ENCODE results near the gene TRNT1. TPM values are rescaled to one million over a fixed set of nuclear protein-coding genes. Genes with fewer than 3 reads are reported as not detected.
A peak's percentile ranks its signal among the peaks of the same experiment; 100 is the strongest.

TRNT1 gene
- total RNA-seq, 3 donors from 2014 or later, result 21.5 to 25.1 (median 24.3) TPM

GRCh38 chr3:3133500-3133899 lies 6.8 kb downstream of the TRNT1 start:
- H3K4me3 ChIP-seq, result no peak overlapping the region
- ATAC-seq (no peak), DNase-seq (no peak)
- H3K4me1 ChIP-seq (ENCODE audit: low read depth), result peaks cover 17% of the 10 kb centered on the region
- intact Hi-C loops (cut with DNase I, micrococcal nuclease), result no loop called here
- H3K9me3 ChIP-seq, result no peaks in the 10 kb centered on the region
- H3K36me3 ChIP-seq (ENCODE audit: low read depth), result no peaks in the 10 kb centered on the region
- TF ChIP-seq CTCF (IDR thresholded peaks at IDR 0.05), result no peak

GRCh38 chr3:3134750-3135448 lies 8.2 kb downstream of the TRNT1 start:
- Histone ChIP-seq H3K4me1 (ENCODE audit: low read depth) (peaks cover 17% of the 10 kb centered on the region), H3K36me3 (ENCODE audit: low read depth) (no peaks in the 10 kb centered on the region), H3K4me3 (no peak overlapping the region), H3K9me3 (no peaks in the 10 kb centered on the region)
- no peak for TF ChIP-seq CTCF (IDR thresholded peaks at IDR 0.05)
- DNase-seq (no peak), ATAC-seq (peak; percentile 56)
- intact Hi-C loops (cut with DNase I, micrococcal nuclease), result no loop called here

- TF ChIP-seq CTCF (IDR thresholded peaks at IDR 0.05), result no peak
These were observed 10.8 kb downstream of the TRNT1 start for GRCh38 chr3:3137526-3137925.

GRCh38 chr3:3141939-3142338 lies 15.2 kb downstream of the TRNT1 start:
- H3K4me3 ChIP-seq, result no peak overlapping the region
- ATAC-seq (no peak), DNase-seq (no peak)
- no peak for TF ChIP-seq CTCF (IDR thresholded peaks at IDR 0.05)
- H3K9me3 ChIP-seq, result no peaks in the 10 kb centered on the region
- peaks cover 3% of the 10 kb centered on the region for H3K4me1 ChIP-seq (ENCODE audit: low read depth)
- H3K36me3 ChIP-seq (ENCODE audit: low read depth), result no peaks in the 10 kb centered on the region
- intact Hi-C loops (cut with DNase I, micrococcal nuclease), result no loop called here

More at GRCh38 chr3:3137526-3137925, 10.8 kb downstream of the TRNT1 start:
- peaks cover 17% of the 10 kb centered on the region for H3K4me1 ChIP-seq (ENCODE audit: low read depth)
- no peaks in the 10 kb centered on the region for H3K9me3 ChIP-seq
- peak; percentile 87 for ATAC-seq
- H3K4me3 ChIP-seq, result no peak overlapping the region
- no peaks in the 10 kb centered on the region for H3K36me3 ChIP-seq (ENCODE audit: low read depth)
- no peak for DNase-seq
- intact Hi-C loops (cut with DNase I, micrococcal nuclease), result no loop called here

- Histone ChIP-seq H3K4me1 (ENCODE audit: low read depth) (no peaks in the 10 kb centered on the region), H3K4me3 (no peak overlapping the region), H3K9me3 (no peaks in the 10 kb centered on the region), H3K36me3 (ENCODE audit: low read depth) (no peaks in the 10 kb centered on the region)
- DNase-seq, result no peak
- no peak for TF ChIP-seq CTCF (IDR thresholded peaks at IDR 0.05)
- intact Hi-C loops (cut with DNase I, micrococcal nuclease), result no loop called here
- no peak for ATAC-seq
These were observed 19.1 kb downstream of the TRNT1 start for GRCh38 chr3:3145831-3146230.

Data from mucosa of descending colon (tissue), 3 donors.